SH-SY5Y (cell line): ENCODE results near the gene SPRY4.

Experiments used
- GATA2 ChIP-seq: IDR thresholded peaks from 2 replicates; pipeline ENCODE4 v1.6.1; 2011; ENCODE audit warnings: mild to moderate bottlenecking, low read depth, low read length
- GATA3 ChIP-seq: IDR thresholded peaks from 2 replicates; pipeline ENCODE4 v1.6.1; 2011; ENCODE audit warnings: low read depth, mild to moderate bottlenecking, low read length, moderate library complexity

DNA sequence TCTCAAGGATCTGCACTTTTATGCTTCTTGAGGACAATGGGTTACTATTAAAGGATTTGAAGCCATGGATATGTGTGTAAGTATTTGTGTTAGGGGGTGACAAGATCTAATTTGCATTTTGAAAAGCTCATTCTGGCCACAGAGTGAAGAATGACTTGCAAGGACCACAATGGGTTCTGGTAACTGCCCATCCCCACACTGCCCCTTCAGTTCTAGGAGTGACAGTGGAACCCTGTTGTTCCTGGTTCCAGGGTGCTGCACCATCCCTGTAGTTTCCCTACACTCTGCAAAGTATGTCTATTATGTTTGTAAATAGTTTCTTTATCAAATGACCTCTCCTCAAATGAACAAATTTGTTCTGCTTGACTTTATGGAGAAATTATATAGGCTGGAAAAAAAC is 9.7 kb upstream of the SPRY4 start:
- TF ChIP-seq GATA2: no peak
- no peak for TF ChIP-seq GATA3
